ENCODE results near the gene VPS11.
A peak's percentile ranks its signal among the peaks of the same experiment; 100 is the strongest.
"Not testable (repeated sequence)": the region's sequence is repeated elsewhere in the genome, so short reads cannot be mapped to it uniquely, and the experiment has no call there.

VPS11 gene

DNA sequence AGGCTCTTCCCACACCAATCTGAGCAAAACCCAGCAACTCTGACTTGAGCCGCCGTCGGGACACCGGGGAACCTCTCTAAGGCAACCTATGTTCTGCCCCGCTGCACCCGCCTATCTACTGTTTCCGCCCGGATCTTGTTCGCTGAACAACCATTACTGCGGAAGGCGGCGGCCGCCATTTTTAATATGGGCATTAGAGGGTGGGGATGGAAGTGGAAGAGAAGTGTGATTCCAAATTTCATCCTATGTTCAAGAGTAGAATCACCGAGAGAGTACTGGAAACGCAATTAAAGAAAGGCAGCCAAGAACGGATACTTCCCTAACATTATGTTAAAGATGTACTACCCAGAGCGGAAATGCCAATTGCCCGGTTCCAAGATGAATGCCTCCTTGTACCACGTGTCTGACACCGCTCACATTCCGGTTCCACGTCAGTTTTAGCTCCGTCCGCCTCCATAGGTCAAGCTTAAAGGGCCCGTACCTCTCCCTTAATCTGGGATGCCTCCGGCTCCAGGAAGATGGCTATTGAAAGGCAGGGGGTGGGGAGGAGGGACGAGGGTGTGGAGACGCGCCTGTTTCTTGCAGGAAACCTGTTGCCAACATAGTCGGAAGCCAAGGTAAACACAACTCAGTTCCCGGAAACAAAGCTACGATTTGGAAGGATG, 34.3 kb downstream of the VPS11 start, which contains the start of gene DPAGT1:
TSS of gene DPAGT1 (minus strand) at position 95 of the 665 bp plus-strand sequence. CDS start 198 bp downstream, outside the sequence.
- peak within 1 kb of the TSS; percentile 91 for H3K4me3 ChIP-seq (replicated peaks; ENCODE audit: low read depth, low read length)
- TF ChIP-seq, protein P1, sequence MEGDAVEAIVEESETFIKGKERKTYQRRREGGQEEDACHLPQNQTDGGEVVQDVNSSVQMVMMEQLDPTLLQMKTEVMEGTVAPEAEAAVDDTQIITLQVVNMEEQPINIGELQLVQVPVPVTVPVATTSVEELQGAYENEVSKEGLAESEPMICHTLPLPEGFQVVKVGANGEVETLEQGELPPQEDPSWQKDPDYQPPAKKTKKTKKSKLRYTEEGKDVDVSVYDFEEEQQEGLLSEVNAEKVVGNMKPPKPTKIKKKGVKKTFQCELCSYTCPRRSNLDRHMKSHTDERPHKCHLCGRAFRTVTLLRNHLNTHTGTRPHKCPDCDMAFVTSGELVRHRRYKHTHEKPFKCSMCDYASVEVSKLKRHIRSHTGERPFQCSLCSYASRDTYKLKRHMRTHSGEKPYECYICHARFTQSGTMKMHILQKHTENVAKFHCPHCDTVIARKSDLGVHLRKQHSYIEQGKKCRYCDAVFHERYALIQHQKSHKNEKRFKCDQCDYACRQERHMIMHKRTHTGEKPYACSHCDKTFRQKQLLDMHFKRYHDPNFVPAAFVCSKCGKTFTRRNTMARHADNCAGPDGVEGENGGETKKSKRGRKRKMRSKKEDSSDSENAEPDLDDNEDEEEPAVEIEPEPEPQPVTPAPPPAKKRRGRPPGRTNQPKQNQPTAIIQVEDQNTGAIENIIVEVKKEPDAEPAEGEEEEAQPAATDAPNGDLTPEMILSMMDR (IDR thresholded peaks at IDR 0.05; ENCODE audit: low read depth, low read length, missing control alignments) = no peak
- peak; percentile 96 for DNase-seq (ENCODE audit: extremely low read depth, low read depth)

DNA sequence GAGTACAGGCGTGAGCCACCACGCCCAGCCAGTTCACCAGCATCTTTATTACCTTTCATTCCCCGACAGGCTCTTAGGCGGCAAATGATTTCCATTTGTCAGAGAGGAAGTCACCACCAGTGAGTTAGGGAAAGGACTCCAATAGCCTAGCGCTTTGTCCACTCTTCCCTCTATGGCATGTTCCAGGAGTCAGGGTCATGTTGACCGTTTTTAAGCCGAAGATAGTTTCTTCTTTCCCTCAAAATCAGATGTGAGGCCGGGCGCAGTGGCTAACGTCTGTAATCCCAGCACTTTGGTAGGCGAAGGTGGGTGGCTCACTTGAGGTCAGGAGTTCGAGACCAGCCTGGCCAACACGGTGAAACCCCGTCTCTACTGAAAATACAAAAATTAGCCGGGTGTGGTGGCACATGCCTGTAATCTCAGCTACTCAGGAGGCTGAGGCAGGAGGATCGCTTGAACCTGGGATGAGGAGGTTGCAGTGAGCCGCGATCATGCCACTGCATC, 35.6 kb downstream of the VPS11 start:
- DNase-seq (ENCODE audit: extremely low read depth, low read depth) = not testable (repeated sequence)
- H3K4me3 ChIP-seq (replicated peaks; ENCODE audit: low read depth, low read length) = peak overlapping the region; percentile 91

DNA sequence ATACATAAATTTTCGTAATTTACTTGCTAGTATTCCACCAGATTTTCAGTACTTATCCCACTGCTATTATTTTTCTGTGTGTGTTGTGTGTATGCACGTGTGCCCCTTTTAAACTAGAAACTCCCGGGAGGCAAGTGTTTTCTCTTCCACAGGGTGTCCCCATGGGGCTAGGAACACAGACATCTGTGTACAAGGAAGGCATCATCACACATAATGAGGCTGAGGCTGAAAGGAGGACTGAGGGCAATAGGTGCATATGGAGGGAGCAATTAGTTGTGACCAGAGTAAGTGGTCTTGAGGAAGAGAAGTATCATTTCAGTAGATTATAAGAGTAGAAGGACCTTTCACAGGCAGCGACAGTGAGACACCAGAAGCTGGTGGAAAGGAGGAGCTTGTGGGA, 36.2 kb downstream of the VPS11 start:
- no peak for DNase-seq (ENCODE audit: extremely low read depth, low read depth)
- TF ChIP-seq, protein P1 (IDR thresholded peaks at IDR 0.05; ENCODE audit: low read depth, low read length, missing control alignments) = no peak
- no peak overlapping the region for H3K4me3 ChIP-seq (replicated peaks; ENCODE audit: low read depth, low read length)

DNA sequence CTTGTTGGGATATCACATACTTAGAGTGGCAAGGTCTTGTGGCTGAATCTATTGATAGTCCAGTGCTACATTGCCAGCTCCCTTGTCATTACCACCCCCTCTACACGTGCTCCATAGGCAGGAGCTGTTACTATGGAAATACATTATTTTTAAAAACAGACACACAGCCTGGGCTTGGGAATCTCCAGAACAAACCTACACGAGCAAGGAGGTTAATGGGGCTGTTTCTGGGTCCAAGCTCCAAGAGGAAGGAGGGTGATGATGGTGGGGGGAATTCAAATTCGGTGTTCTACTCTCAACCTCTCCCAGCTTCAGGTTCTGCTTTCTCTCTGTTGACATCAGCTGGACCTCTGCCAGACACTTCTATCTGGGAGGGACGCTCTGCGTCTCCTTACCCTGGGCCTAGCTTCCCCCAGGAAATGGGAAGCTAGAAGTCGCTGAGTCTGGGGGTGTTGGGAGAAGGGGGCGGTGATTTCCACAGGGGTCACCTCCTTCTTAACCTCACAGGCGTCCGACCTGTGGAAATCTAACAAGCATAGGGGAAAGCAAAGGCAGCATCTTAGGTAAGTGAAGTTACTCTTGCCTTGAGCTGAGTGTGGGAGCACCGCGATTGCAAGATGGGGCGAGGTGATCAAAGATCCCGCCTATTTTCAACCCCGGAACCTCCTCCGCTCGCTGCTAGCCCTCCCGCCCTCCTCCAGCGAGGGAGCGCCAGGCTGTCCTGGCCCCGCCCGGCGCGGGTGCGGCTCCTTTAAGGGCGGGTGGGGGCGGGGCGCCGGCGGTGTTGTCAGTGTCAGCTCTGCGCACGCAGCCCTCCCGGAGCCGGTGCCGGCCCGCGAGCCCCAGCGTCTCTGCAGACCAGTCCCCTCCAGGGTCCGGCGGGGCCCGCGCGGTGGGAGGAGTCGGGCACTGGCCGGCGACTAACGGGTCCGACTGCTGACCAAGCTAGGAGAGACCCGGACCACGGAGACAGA, 39.2 kb downstream of the VPS11 start, which contains the start of gene C2CD2L:
TSS of gene C2CD2L (plus strand) at position 781 of the 974 bp plus-strand sequence. CDS start 398 bp downstream, outside the sequence.
- TF ChIP-seq, protein P1 (IDR thresholded peaks at IDR 0.05; ENCODE audit: low read depth, low read length, missing control alignments) = no peak
- H3K4me3 ChIP-seq (replicated peaks; ENCODE audit: low read depth, low read length) = peak within 1 kb of the TSS; percentile 73
- DNase-seq (ENCODE audit: extremely low read depth, low read depth) = no peak

DNA sequence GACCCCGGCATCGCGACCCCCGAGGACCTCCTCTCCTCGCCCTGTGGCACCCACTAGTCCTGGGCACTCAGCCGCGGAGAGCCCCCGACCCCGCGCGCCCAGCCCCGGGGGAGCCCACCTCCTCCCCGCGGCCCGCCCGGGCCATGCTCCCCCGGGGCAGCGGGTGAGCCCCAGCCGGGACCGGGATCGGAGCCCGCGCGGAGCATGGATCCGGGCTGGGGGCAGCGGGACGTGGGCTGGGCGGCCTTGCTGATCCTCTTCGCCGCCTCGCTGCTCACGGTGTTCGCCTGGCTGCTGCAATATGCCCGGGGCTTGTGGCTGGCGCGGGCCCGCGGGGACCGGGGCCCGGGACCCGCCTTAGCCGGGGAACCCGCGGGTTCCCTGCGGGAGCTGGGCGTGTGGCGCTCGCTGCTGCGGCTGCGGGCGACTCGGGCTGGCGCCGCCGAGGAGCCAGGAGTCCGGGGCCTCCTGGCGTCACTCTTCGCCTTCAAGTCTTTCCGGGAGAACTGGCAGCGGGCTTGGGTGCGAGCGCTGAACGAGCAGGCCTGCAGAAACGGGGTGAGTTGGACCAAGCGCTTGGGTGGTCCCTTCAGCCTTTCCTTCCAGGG, 40.0 kb downstream of the VPS11 start:
- DNase-seq (ENCODE audit: extremely low read depth, low read depth) = no peak
- H3K4me3 ChIP-seq (replicated peaks; ENCODE audit: low read depth, low read length) = peak overlapping the region; percentile 73
- TF ChIP-seq, protein P1 (IDR thresholded peaks at IDR 0.05; ENCODE audit: low read depth, low read length, missing control alignments) = no peak

DNA sequence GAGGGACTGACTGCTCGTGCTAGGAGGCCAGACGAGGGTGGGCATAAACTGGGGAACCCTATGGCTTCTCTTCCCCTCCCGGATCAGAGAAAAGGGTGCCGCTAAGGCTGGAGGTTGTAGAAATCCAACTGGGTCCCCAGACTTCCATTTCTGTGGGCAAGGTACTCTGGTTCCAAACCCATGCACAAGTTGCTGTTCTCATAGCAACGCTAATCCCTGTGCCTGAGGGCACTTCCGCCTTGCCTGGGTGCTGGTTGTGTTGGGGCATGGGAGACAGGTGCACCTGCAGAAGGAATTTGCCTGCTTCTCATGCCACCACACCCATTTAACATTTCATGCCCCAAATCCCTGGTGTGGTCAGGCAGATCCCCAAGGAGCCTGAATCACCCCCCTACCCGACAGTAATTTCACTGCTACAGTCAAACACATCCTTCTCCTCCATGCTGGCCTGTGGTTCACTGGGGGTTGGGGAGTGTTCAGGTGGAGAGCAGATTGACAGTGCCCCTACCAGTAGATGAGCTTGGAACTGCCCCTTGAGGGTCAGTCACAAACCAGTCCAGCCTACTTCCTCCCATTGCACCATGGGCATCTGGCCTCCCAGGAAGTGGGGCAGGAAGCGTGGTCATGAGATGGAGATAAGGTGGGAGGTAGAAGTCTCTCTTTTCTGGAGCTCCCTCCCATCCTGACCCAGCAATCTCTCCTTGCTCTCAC, 40.7 kb downstream of the VPS11 start:
- peak overlapping the region; percentile 73 for H3K4me3 ChIP-seq (replicated peaks; ENCODE audit: low read depth, low read length)
- TF ChIP-seq, protein P1 (IDR thresholded peaks at IDR 0.05; ENCODE audit: low read depth, low read length, missing control alignments) = no peak
- DNase-seq (ENCODE audit: extremely low read depth, low read depth) = no peak

Measured in HFF-Myc (cell line).